Suprapubic skin (tissue), 4 donors: ENCODE results near the gene MTURN. TPM values are rescaled to one million over a fixed set of nuclear protein-coding genes. Genes with fewer than 3 reads are reported as not detected.

Experiments
- DNase-seq, 2 donors: peaks; one replicate each; pipeline ENCODE4 v3.0.0-alpha.2; 2019; ENCODE audit warnings: low spot score in 2 of 2
- H3K27ac ChIP-seq: fragments of 200-600 bp; sonication (generic); one replicate; pipeline ENCODE4 v1.5.1; 2019
- H3K27me3 ChIP-seq: fragments of 200-600 bp; sonication (generic); one replicate; pipeline ENCODE4 v1.5.1; 2019
- H3K36me3 ChIP-seq: fragments of 200-600 bp; sonication (generic); one replicate; pipeline ENCODE4 v1.5.1; 2019
- H3K4me1 ChIP-seq: fragments of 200-600 bp; sonication (generic); one replicate; pipeline ENCODE4 v1.5.1; 2019
- H3K4me3 ChIP-seq: fragments of 200-600 bp; sonication (generic); one replicate; pipeline ENCODE4 v1.5.1; 2019; ENCODE audit warnings: mild to moderate bottlenecking
- H3K9me3 ChIP-seq: fragments of 200-600 bp; sonication (generic); one replicate; pipeline ENCODE4 v1.5.1; 2019
- CTCF ChIP-seq, 2 donors: fragments of 200-600 bp in 1 of 2; fragments of 450-650 bp in 1 of 2; sonication (generic) in 1 of 2; IDR thresholded peaks; one replicate each; pipeline ENCODE4 v1.5.1; 2016 to 2019; ENCODE audit warnings: antibody characterized with exemption in 2 of 2, mild to moderate bottlenecking in 1 of 2, moderate library complexity in 1 of 2
- EP300 ChIP-seq: sonication (generic); formaldehyde crosslinking; IDR thresholded peaks from one replicate; pipeline ENCODE4 v1.6.1; 2017; ENCODE audit warnings: antibody characterized with exemption
- POLR2A ChIP-seq, 2 donors: fragments of 450-650 bp; IDR thresholded peaks; one replicate each; pipeline ENCODE4 v1.6.1; 2017; ENCODE audit warnings: antibody characterized with exemption in 2 of 2, mild to moderate bottlenecking in 2 of 2, moderate library complexity in 2 of 2
- POLR2AphosphoS5 ChIP-seq, 3 donors: sonication (generic); formaldehyde crosslinking; IDR thresholded peaks; one replicate each; pipeline ENCODE4 v1.6.1; 2017; ENCODE audit warnings: antibody characterized with exemption in 3 of 3
- WGBS: methylation state at CpG from one replicate; pipeline ENCODE4 v1.1.5; 2018; 5-methylcytosine and 5-hydroxymethylcytosine counted together
- total RNA-seq, 4 donors: library from RNA; depleted of rRNA; stranded (reverse); fragments of >200 nt; gene quantifications; one replicate each; pipeline ENCODE4 v1.1.0, GENCODE V29; 2016

The MTURN gene
- total RNA-seq, 4 donors from 2014 or later: 42.9 to 103 (median 58.0) TPM

DNA sequence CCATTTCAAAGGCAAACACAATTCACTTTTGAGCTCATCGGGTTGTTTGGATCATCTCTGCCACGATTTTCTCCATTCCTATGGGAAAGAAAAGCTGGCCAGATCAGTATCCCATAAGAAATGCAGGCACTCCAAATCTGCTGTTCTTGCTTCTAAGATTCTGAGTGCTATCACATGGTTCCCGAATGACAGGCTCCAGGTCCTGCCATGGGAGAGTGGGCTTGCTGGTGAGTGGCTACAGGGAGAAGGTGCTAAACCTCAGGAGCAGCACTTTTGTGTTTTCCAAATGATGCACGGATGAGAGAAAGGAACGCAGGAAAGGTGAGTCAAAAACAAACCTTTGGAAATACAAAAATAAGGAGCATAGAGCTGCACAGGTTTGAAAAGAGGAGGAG lies 32.1 kb downstream of the MTURN start:
- Histone ChIP-seq H3K27me3 (no peaks in the 10 kb centered on the region), H3K4me1 (peaks cover 80% of the 10 kb centered on the region), H3K36me3 (no peaks in the 10 kb centered on the region), H3K4me3 (no peak overlapping the region), H3K27ac (peak overlapping the region; percentile 9), H3K9me3 (no peaks in the 10 kb centered on the region)
- TF ChIP-seq POLR2AphosphoS5 (IDR thresholded peaks at IDR 0.05): no peak
- TF ChIP-seq POLR2A (IDR thresholded peaks at IDR 0.05): no peak
- no peak for TF ChIP-seq CTCF (IDR thresholded peaks at IDR 0.05)
- TF ChIP-seq EP300: no peak
- DNase-seq: no peak
- WGBS: 78% methylated on average over 5 of the region's 5 CpGs

DNA sequence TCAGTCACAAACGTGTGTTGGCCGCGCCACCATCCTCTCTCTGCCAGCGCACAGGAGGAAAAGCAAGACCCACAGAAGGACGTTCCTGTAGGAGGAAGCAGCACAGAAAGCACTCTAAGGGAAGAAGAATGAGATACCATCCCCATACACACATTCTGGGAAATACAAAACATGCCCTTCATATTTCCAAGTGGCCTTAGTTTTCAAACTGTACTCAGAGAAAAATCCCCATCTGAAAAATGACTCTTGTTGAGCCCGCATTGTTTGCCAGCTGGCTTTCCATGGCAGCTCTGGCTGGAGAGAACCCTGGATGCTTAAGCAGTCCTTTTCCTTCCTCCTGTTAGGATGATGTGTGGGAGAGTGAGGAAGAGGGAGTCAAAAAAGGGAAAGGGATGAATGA lies 33.1 kb downstream of the MTURN start:
- no peaks in the 10 kb centered on the region for H3K27me3 ChIP-seq
- peaks cover 83% of the 10 kb centered on the region for H3K4me1 ChIP-seq
- no peaks in the 10 kb centered on the region for H3K9me3 ChIP-seq
- no peak overlapping the region for H3K4me3 ChIP-seq
- H3K27ac ChIP-seq: no peak overlapping the region
- no peaks in the 10 kb centered on the region for H3K36me3 ChIP-seq
- 87% methylated on average over 6 of the region's 6 CpGs for WGBS
- no peak for DNase-seq
- TF ChIP-seq POLR2AphosphoS5 (IDR thresholded peaks at IDR 0.05) (no peak), POLR2A (IDR thresholded peaks at IDR 0.05) (no peak), EP300 (no peak), CTCF (IDR thresholded peaks at IDR 0.05) (no peak)

- Histone ChIP-seq H3K9me3 (no peaks in the 10 kb centered on the region), H3K4me1 (peaks cover 82% of the 10 kb centered on the region), H3K27me3 (no peaks in the 10 kb centered on the region), H3K4me3 (no peak overlapping the region), H3K27ac (no peak overlapping the region), H3K36me3 (no peaks in the 10 kb centered on the region)
- TF ChIP-seq POLR2AphosphoS5 (IDR thresholded peaks at IDR 0.05): peak in 1 of 3 donors; percentile 15
- TF ChIP-seq EP300: no peak
- DNase-seq: no peak
- WGBS: 52% methylated on average over 16 of the region's 16 CpGs
These were observed 34.2 kb downstream of the MTURN start for GRCh38 chr7:30168835-30169573.

DNA sequence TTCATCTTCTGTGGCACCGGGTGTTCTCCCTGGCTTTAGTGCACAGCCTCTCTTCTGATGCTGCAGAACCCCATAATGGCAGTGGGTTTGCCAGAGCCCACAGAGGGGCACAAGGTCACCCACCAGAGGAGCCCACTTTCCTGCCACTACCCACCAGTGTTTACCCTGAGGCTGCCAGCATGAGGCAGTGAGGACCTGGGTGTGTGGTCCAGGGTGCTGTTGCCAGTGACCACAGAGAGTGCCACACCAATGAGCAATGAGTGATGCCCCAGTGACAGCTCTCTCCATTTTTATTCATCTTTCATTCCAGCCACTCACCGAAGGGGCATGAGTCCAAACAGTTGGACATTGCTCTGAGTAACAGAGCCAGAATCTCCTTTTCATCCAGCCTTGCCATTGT lies 34.8 kb downstream of the MTURN start:
- Histone ChIP-seq H3K27ac (no peak overlapping the region), H3K36me3 (no peaks in the 10 kb centered on the region), H3K4me3 (no peak overlapping the region), H3K27me3 (no peaks in the 10 kb centered on the region), H3K4me1 (peaks cover 77% of the 10 kb centered on the region), H3K9me3 (no peaks in the 10 kb centered on the region)
- DNase-seq: no peak
- no peak for TF ChIP-seq CTCF (IDR thresholded peaks at IDR 0.05)
- TF ChIP-seq EP300: no peak
- TF ChIP-seq POLR2A (IDR thresholded peaks at IDR 0.05): no peak
- no peak for TF ChIP-seq POLR2AphosphoS5 (IDR thresholded peaks at IDR 0.05)
- 73% methylated on average over 2 of the region's 2 CpGs for WGBS

- TF ChIP-seq EP300: no peak
- no peak for TF ChIP-seq POLR2AphosphoS5 (IDR thresholded peaks at IDR 0.05)
- no peak for TF ChIP-seq CTCF (IDR thresholded peaks at IDR 0.05)
- no peak for TF ChIP-seq POLR2A (IDR thresholded peaks at IDR 0.05)
- Histone ChIP-seq H3K9me3 (no peaks in the 10 kb centered on the region), H3K4me3 (no peak overlapping the region), H3K4me1 (peaks cover 66% of the 10 kb centered on the region), H3K27me3 (no peaks in the 10 kb centered on the region), H3K36me3 (no peaks in the 10 kb centered on the region), H3K27ac (no peak overlapping the region)
- 64% methylated on average over 6 of the region's 6 CpGs for WGBS
- no peak for DNase-seq
These were observed 35.9 kb downstream of the MTURN start for GRCh38 chr7:30170476-30171205.
